Measurements from ENCODE around the gene GHR. TPM values are rescaled to one million over a fixed set of nuclear protein-coding genes. Genes with fewer than 3 reads are reported as not detected.

Gene GHR
- total RNA-seq, 2 experiments from 2014 or later = not detected

DNA sequence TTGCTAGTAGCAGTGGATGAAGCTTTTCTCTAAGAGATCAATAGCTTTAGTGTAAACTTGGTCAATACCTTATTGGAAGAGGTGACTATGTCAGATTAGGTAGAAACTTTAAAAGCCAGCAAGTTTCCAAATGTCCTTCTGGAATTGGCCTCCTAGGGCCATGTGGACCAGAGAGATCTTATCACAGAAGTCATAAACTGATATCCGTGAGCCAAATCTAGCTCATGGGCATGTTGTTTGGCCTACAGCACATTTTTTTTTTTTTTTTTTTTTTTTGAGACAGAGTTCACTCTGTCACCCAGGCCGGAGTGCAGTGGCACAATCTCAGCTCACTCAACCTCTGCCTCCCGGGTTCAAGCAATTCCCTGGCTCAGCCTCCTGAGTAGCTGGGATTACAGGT is 175.9 kb downstream of the GHR start:
- no peaks in the 10 kb centered on the region for H3K9me3 Mint-ChIP-seq
- no peak overlapping the region for H3K27ac Mint-ChIP-seq
- CTCF ChIA-PET = no interaction called here
- peaks cover under 1% of the 10 kb centered on the region for H3K27me3 Mint-ChIP-seq (ENCODE audit: low read depth)
- H3K36me3 Mint-ChIP-seq (ENCODE audit: low read depth) = no peaks in the 10 kb centered on the region
- no peak for DNase-seq
- H3K4me3 Mint-ChIP-seq = no peak overlapping the region
- no peaks in the 10 kb centered on the region for H3K4me1 Mint-ChIP-seq (ENCODE audit: low read depth)
- intact Hi-C loops (cut with micrococcal nuclease) = no loop called here

DNA sequence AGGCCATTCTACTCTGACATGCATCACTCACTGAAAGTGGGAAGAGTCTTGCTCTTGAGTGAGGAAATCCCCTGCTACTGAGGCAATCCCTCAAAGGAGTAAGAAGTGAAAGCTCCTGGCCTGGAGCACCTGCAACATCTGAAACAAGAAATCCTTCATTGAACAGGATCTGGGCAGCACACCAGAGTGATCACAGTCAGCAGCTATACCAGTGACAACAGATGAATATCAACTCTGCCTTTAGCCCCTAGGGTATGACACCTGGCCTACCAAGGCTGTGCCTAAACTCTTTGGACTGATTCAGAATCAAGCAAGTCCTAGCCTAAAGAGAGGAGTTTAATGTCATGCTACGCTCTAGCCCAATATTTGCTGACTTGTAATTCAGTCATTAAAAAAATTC is 177.2 kb downstream of the GHR start:
- CTCF ChIA-PET = interaction anchor here (0.6 kb wide), 1 partner anchor 150 kb away, joined by 3 read pairs; no protein-coding TSS in a partner anchor
- H3K9me3 Mint-ChIP-seq = no peaks in the 10 kb centered on the region
- no peak overlapping the region for H3K27ac Mint-ChIP-seq
- intact Hi-C loops (cut with micrococcal nuclease) = no loop called here
- H3K4me3 Mint-ChIP-seq = no peak overlapping the region
- H3K27me3 Mint-ChIP-seq (ENCODE audit: low read depth) = peaks cover 3% of the 10 kb centered on the region
- no peak for DNase-seq
- no peaks in the 10 kb centered on the region for H3K36me3 Mint-ChIP-seq (ENCODE audit: low read depth)
- H3K4me1 Mint-ChIP-seq (ENCODE audit: low read depth) = no peaks in the 10 kb centered on the region

GRCh38 chr5:42604171-42604711 is 181.0 kb downstream of the GHR start:
- DNase-seq = no peak
- Mint-ChIP-seq H3K27me3 (ENCODE audit: low read depth) (peaks cover 12% of the 10 kb centered on the region), H3K4me3 (no peak overlapping the region), H3K36me3 (ENCODE audit: low read depth) (no peaks in the 10 kb centered on the region), H3K27ac (no peak overlapping the region), H3K4me1 (ENCODE audit: low read depth) (no peaks in the 10 kb centered on the region), H3K9me3 (no peaks in the 10 kb centered on the region)
- CTCF ChIA-PET = no interaction called here
- intact Hi-C loops (cut with micrococcal nuclease) = no loop called here

GRCh38 chr5:42605490-42605889 is 182.3 kb downstream of the GHR start:
- no peaks in the 10 kb centered on the region for H3K4me1 Mint-ChIP-seq (ENCODE audit: low read depth)
- intact Hi-C loops (cut with micrococcal nuclease) = no loop called here

DNA sequence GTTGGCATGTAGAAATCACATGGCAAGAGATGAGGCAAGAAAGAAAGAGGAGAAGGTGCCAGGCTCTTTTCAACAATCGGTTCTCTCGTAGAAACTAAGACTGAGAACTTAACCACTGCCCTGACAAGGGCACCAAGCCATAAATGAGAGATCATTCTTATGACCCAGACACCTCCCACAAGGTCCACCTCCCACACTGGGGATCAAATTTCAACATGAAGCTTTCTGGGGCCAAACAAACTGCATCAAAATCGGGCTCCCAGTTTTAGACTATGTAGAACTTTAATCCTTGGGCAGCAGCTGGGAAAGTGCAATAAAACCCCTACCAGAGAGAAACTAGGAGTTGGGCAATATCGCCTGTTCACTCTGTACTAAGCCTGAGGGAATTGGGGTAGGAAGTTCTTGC is 183.2 kb downstream of the GHR start:
- peaks cover 14% of the 10 kb centered on the region for H3K27me3 Mint-ChIP-seq (ENCODE audit: low read depth)
- no peaks in the 10 kb centered on the region for H3K9me3 Mint-ChIP-seq
- no peak overlapping the region for H3K4me3 Mint-ChIP-seq
- CTCF ChIA-PET = no interaction called here
- intact Hi-C loops (cut with micrococcal nuclease) = no loop called here
- DNase-seq = no peak
- no peaks in the 10 kb centered on the region for H3K36me3 Mint-ChIP-seq (ENCODE audit: low read depth)
- no peak overlapping the region for H3K27ac Mint-ChIP-seq
- H3K4me1 Mint-ChIP-seq (ENCODE audit: low read depth) = no peaks in the 10 kb centered on the region

More at GRCh38 chr5:42605490-42605889, 182.3 kb downstream of the GHR start:
- no peak for DNase-seq
- Mint-ChIP-seq H3K9me3 (no peaks in the 10 kb centered on the region), H3K27me3 (ENCODE audit: low read depth) (peaks cover 12% of the 10 kb centered on the region), H3K27ac (no peak overlapping the region), H3K4me3 (no peak overlapping the region), H3K36me3 (ENCODE audit: low read depth) (no peaks in the 10 kb centered on the region)
- CTCF ChIA-PET = interaction anchor here (0.7 to 1.2 kb wide), 2 partner anchors 23 to 514 kb away, joined by 3 read pairs; no protein-coding TSS in a partner anchor

GRCh38 chr5:42611437-42611836 is 188.2 kb downstream of the GHR start:
- CTCF ChIA-PET = no interaction called here
- Mint-ChIP-seq H3K9me3 (no peaks in the 10 kb centered on the region), H3K4me3 (no peak overlapping the region), H3K27me3 (ENCODE audit: low read depth) (peaks cover 13% of the 10 kb centered on the region), H3K27ac (no peak overlapping the region), H3K36me3 (ENCODE audit: low read depth) (no peaks in the 10 kb centered on the region), H3K4me1 (ENCODE audit: low read depth) (no peaks in the 10 kb centered on the region)
- no peak for DNase-seq
- intact Hi-C loops (cut with micrococcal nuclease) = no loop called here

- Mint-ChIP-seq H3K27ac (no peak overlapping the region), H3K27me3 (ENCODE audit: low read depth) (peaks cover 8% of the 10 kb centered on the region), H3K9me3 (no peaks in the 10 kb centered on the region), H3K36me3 (ENCODE audit: low read depth) (no peaks in the 10 kb centered on the region), H3K4me3 (no peak overlapping the region), H3K4me1 (ENCODE audit: low read depth) (no peaks in the 10 kb centered on the region)
- DNase-seq = no peak
- intact Hi-C loops (cut with micrococcal nuclease) = no loop called here
- CTCF ChIA-PET = no interaction called here
These were observed 189.6 kb downstream of the GHR start for GRCh38 chr5:42612750-42613366.

GRCh38 chr5:42614509-42614908 is 191.3 kb downstream of the GHR start:
- Mint-ChIP-seq H3K27me3 (ENCODE audit: low read depth) (peaks cover 8% of the 10 kb centered on the region), H3K27ac (no peak overlapping the region), H3K36me3 (ENCODE audit: low read depth) (no peaks in the 10 kb centered on the region), H3K4me1 (ENCODE audit: low read depth) (no peaks in the 10 kb centered on the region), H3K4me3 (no peak overlapping the region), H3K9me3 (no peaks in the 10 kb centered on the region)
- no peak for DNase-seq
- CTCF ChIA-PET = interaction anchor here (0.6 to 0.7 kb wide), 2 partner anchors 29 to 967 kb away, joined by 3 read pairs; no protein-coding TSS in a partner anchor
- intact Hi-C loops (cut with micrococcal nuclease) = no loop called here

DNA sequence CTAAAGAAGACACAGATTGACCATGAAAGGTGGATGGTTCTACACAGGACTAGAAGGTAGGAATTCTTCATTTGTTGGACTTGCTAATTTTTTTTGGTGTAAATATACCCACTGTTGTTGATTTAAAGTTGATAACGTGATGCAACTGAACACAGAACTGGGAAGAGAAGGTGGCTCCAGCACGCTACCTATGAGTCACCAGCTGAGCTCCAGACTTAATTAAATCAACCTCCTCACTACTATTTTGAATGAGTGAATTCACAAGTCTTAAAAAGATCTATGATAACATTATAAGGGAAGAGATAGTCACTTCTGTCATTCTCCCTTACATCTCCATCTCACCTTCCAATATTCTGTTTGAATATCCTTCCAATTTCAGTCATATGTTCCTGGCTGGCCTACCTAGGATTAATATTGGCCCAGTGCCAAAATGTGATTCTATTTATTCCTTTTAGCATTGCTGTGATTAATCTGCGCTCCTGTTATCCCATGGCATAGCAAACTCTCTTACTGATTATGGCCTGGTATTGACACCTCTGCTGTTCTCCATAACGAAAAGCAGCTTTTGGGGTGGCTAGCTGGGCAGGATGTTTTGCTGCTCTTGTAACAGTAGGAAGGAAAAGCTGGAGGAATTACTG is 197.5 kb downstream of the GHR start:
- intact Hi-C loops (cut with micrococcal nuclease) = no loop called here
- H3K9me3 Mint-ChIP-seq = no peaks in the 10 kb centered on the region
- no peaks in the 10 kb centered on the region for H3K27me3 Mint-ChIP-seq (ENCODE audit: low read depth)
- H3K4me3 Mint-ChIP-seq = no peak overlapping the region
- CTCF ChIA-PET = interaction anchor here (1.3 kb wide), 1 partner anchor 38 kb away, joined by 4 read pairs; no protein-coding TSS in a partner anchor
- no peaks in the 10 kb centered on the region for H3K4me1 Mint-ChIP-seq (ENCODE audit: low read depth)
- H3K27ac Mint-ChIP-seq = no peak overlapping the region
- no peak for DNase-seq
- no peaks in the 10 kb centered on the region for H3K36me3 Mint-ChIP-seq (ENCODE audit: low read depth)

DNA sequence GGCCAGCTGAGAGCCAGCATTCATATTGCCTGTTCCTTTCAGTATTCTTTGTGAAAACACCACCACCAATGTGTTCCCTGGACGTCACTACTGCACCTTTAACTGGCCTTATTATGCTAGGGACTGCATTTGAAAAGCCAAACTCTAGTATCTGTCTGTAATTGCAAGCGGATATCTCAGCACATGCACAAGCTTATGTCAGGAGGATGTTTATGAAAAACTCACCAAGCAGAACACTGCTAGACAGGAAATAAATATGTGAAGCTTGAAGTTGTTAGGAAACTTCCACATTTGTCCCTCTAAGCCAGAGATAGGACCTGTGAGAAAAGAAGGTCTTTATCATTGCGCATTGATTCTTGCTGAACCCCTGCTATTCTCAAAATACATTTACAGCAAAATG is 198.0 kb downstream of the GHR start:
- intact Hi-C loops (cut with micrococcal nuclease) = no loop called here
- DNase-seq = no peak
- no peak overlapping the region for H3K27ac Mint-ChIP-seq
- CTCF ChIA-PET = interaction anchor here (1.3 kb wide), 1 partner anchor 38 kb away, joined by 4 read pairs; no protein-coding TSS in a partner anchor
- H3K4me1 Mint-ChIP-seq (ENCODE audit: low read depth) = no peaks in the 10 kb centered on the region
- H3K4me3 Mint-ChIP-seq = no peak overlapping the region
- no peaks in the 10 kb centered on the region for H3K36me3 Mint-ChIP-seq (ENCODE audit: low read depth)
- H3K9me3 Mint-ChIP-seq = no peaks in the 10 kb centered on the region
- peaks cover 2% of the 10 kb centered on the region for H3K27me3 Mint-ChIP-seq (ENCODE audit: low read depth)

DNA sequence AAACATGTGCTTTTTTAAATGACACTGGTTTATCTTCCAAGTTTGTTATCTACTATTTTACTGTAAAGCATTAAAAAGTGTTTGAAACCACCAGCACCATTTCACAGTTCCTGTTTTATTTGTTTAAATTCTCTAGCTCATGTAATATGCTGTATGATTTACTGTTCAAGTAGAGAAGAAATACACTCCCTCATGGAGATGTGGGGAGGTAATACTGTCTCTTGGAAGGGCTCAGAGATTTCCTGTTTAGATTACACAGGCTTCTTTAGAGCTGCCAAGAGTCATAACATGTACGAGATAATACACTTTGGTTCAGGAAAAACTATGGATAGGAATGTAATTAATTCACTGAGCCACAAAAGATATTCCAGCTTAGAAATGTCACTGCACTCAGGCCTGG is 198.4 kb downstream of the GHR start:
- peaks cover 2% of the 10 kb centered on the region for H3K27me3 Mint-ChIP-seq (ENCODE audit: low read depth)
- no peaks in the 10 kb centered on the region for H3K4me1 Mint-ChIP-seq (ENCODE audit: low read depth)
- CTCF ChIA-PET = interaction anchor here (1.3 kb wide), 1 partner anchor 39 kb away, joined by 4 read pairs; no protein-coding TSS in a partner anchor
- H3K9me3 Mint-ChIP-seq = no peaks in the 10 kb centered on the region
- no peak overlapping the region for H3K4me3 Mint-ChIP-seq
- H3K36me3 Mint-ChIP-seq (ENCODE audit: low read depth) = no peaks in the 10 kb centered on the region
- H3K27ac Mint-ChIP-seq = no peak overlapping the region
- intact Hi-C loops (cut with micrococcal nuclease) = no loop called here
- no peak for DNase-seq

GRCh38 chr5:42624912-42625311 is 201.7 kb downstream of the GHR start:
- intact Hi-C loops (cut with micrococcal nuclease) = no loop called here
- no peak overlapping the region for H3K27ac Mint-ChIP-seq
- DNase-seq = no peak
- H3K27me3 Mint-ChIP-seq (ENCODE audit: low read depth) = peaks cover 2% of the 10 kb centered on the region
- no peaks in the 10 kb centered on the region for H3K36me3 Mint-ChIP-seq (ENCODE audit: low read depth)
- no peak overlapping the region for H3K4me3 Mint-ChIP-seq
- no peaks in the 10 kb centered on the region for H3K4me1 Mint-ChIP-seq (ENCODE audit: low read depth)
- CTCF ChIA-PET = no interaction called here
- H3K9me3 Mint-ChIP-seq = no peaks in the 10 kb centered on the region

- H3K27me3 Mint-ChIP-seq (ENCODE audit: low read depth) = peaks cover 2% of the 10 kb centered on the region
- no peaks in the 10 kb centered on the region for H3K36me3 Mint-ChIP-seq (ENCODE audit: low read depth)
- no peak overlapping the region for H3K4me3 Mint-ChIP-seq
- DNase-seq = no peak
- no peak overlapping the region for H3K27ac Mint-ChIP-seq
- no peaks in the 10 kb centered on the region for H3K9me3 Mint-ChIP-seq
- H3K4me1 Mint-ChIP-seq (ENCODE audit: low read depth) = no peaks in the 10 kb centered on the region
- CTCF ChIA-PET = interaction anchor here (1.4 kb wide), 1 partner anchor 14 kb away, joined by 3 read pairs; no protein-coding TSS in a partner anchor
- intact Hi-C loops (cut with micrococcal nuclease) = no loop called here
These were observed 203.2 kb downstream of the GHR start for GRCh38 chr5:42626462-42626861.

All from activated naive CD4-positive, alpha-beta T cell treated with anti-CD3 and anti-CD28 coated beads for 36 hours (primary cell).